ENCODE results near the gene ABLIM3.

ABLIM3 gene

DNA sequence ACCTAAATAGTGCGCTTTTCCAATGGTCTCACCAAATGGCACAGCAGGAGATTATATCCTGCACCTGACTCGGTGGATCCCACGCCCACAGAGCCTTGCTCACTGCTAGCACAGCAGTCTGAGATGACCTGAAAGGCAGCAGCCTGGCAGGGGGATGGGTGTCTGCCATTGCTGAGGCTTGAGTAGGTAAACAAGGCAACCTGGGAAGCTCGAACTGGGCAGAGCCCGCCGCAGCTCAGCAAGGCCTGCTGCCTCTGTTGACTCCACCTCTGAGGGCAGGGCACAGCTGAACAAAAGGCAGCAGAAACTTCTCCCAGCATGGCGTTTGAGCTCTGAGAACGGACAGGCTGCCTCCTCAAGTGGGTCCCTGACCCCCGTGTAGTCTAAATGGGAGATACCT, 18.1 kb upstream of the ABLIM3 start:
- TF ChIP-seq, protein P1, sequence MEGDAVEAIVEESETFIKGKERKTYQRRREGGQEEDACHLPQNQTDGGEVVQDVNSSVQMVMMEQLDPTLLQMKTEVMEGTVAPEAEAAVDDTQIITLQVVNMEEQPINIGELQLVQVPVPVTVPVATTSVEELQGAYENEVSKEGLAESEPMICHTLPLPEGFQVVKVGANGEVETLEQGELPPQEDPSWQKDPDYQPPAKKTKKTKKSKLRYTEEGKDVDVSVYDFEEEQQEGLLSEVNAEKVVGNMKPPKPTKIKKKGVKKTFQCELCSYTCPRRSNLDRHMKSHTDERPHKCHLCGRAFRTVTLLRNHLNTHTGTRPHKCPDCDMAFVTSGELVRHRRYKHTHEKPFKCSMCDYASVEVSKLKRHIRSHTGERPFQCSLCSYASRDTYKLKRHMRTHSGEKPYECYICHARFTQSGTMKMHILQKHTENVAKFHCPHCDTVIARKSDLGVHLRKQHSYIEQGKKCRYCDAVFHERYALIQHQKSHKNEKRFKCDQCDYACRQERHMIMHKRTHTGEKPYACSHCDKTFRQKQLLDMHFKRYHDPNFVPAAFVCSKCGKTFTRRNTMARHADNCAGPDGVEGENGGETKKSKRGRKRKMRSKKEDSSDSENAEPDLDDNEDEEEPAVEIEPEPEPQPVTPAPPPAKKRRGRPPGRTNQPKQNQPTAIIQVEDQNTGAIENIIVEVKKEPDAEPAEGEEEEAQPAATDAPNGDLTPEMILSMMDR (IDR thresholded peaks at IDR 0.05; ENCODE audit: control extremely low read depth, extremely low read depth, low read depth, missing control alignments): no peak
- ChIA-PET POLR2A (no interaction called here), CTCF (interaction anchor here (1.5 to 2.8 kb wide), 3 partner anchors 8 to 390 kb away, joined by 5 to 9 read pairs (median 5); no protein-coding TSS in a partner anchor)
- DNase-seq (ENCODE audit: extremely low spot score): no peak

- ChIA-PET POLR2A (no interaction called here), CTCF (interaction anchor here (1.1 to 2.8 kb wide), 2 partner anchors 11 kb away, joined by 3 to 9 read pairs; no protein-coding TSS in a partner anchor)
- DNase-seq (ENCODE audit: extremely low spot score): no peak
- TF ChIP-seq, protein P1 (IDR thresholded peaks at IDR 0.05; ENCODE audit: control extremely low read depth, extremely low read depth, low read depth, missing control alignments): no peak
Observed at GRCh38 chr5:149125386-149125891, 15.9 kb upstream of the ABLIM3 start.

GRCh38 chr5:149126906-149127305, 14.4 kb upstream of the ABLIM3 start:
- POLR2A ChIA-PET: no interaction called here
- DNase-seq (ENCODE audit: extremely low spot score): no peak
- CTCF ChIA-PET: interaction anchor here (1.4 kb wide), 1 partner anchor 15 kb away, joined by 3 read pairs; the partner anchor contains the start of gene ABLIM3
- TF ChIP-seq, protein P1 (IDR thresholded peaks at IDR 0.05; ENCODE audit: control extremely low read depth, extremely low read depth, low read depth, missing control alignments): no peak

DNA sequence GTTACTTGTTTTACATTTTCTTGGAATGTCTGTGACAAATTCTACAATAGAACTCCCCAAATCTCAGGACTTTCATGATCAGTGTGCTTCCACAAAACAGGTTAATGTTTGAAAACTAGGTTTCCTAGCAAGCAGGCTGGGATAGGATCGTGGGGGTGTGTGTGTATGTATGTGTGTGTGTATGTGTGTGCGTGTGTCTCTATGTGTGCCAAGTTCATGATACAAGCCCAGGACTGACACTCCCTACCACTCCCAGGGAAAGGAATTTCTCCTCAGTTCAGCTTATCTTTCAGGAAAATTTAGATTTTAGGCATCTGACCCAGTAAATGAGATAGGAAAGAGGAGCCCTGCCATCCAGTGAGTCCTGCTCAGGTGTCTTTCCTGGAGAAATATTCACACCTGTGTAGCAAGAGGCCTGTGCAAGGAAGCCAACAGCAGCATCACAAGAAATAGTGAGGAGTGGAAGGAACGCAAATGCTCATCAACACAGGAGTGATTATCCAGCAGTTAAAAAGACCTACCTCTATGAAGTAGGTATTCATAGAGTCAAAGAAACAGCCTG, 13.8 kb upstream of the ABLIM3 start:
- CTCF ChIA-PET: interaction anchor here (1.4 kb wide), 1 partner anchor 14 kb away, joined by 3 read pairs; the partner anchor contains the start of gene ABLIM3
- TF ChIP-seq, protein P1 (IDR thresholded peaks at IDR 0.05; ENCODE audit: control extremely low read depth, extremely low read depth, low read depth, missing control alignments): no peak
- DNase-seq (ENCODE audit: extremely low spot score): no peak
- POLR2A ChIA-PET: no interaction called here

- ChIA-PET CTCF (interaction anchor here (4.8 kb wide), 1 partner anchor 13 kb away, joined by 28 read pairs; the partner anchor contains the start of gene ABLIM3), POLR2A (no interaction called here)
- TF ChIP-seq, protein P1 (IDR thresholded peaks at IDR 0.05; ENCODE audit: control extremely low read depth, extremely low read depth, low read depth, missing control alignments): peak; percentile 41
- peak; percentile 40 for DNase-seq (ENCODE audit: extremely low spot score)
Observed at GRCh38 chr5:149128023-149128875, 13.0 kb upstream of the ABLIM3 start.

DNA sequence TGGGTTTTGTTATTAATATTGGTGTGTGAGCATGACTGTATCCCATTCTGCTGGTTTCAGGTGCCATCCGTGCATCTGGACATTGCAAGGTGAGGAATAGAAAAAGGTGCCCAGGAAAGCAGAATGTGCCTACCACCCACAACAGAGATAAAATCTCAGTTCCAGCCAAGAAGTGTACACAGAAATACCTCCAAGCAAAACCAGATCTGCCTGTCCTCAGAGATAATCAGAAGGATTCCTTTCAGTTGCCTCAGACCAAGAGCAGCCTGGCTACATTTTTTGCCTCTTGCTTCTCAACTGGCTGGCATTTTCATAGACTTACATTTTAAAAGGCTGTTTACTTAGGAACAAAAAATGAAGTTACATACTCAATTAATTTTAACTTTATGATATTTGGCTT, 12.1 kb upstream of the ABLIM3 start:
- POLR2A ChIA-PET: no interaction called here
- CTCF ChIA-PET: interaction anchor here (4.8 kb wide), 1 partner anchor 12 kb away, joined by 28 read pairs; the partner anchor contains the start of gene ABLIM3
- DNase-seq (ENCODE audit: extremely low spot score): no peak
- TF ChIP-seq, protein P1 (IDR thresholded peaks at IDR 0.05; ENCODE audit: control extremely low read depth, extremely low read depth, low read depth, missing control alignments): no peak

Measured in GM10248 (cell line).